ENCODE measurements around the gene FOXP2.
"Not testable (repeated sequence)": the region's sequence is repeated elsewhere in the genome, so short reads cannot be mapped to it uniquely, and the experiment has no call there.

The FOXP2 gene

GRCh38 chr7:114422507-114423501 lies 8.2 kb downstream of the FOXP2 start:
- no peak for DNase-seq (ENCODE audit: low read depth in 2 of 2)

GRCh38 chr7:114426382-114426781 lies 11.8 kb downstream of the FOXP2 start:
- DNase-seq (ENCODE audit: low read depth in 2 of 2): no peak

GRCh38 chr7:114426824-114427223 lies 12.2 kb downstream of the FOXP2 start:
- no peak for DNase-seq (ENCODE audit: low read depth in 2 of 2)

- no peak for DNase-seq (ENCODE audit: low read depth in 2 of 2)
These were observed 13.6 kb downstream of the FOXP2 start for GRCh38 chr7:114428211-114428610.

- no peak for DNase-seq (ENCODE audit: low read depth in 2 of 2)
These were observed 16.6 kb downstream of the FOXP2 start for GRCh38 chr7:114431189-114431588.

GRCh38 chr7:114432061-114432460 lies 17.4 kb downstream of the FOXP2 start:
- no peak for DNase-seq (ENCODE audit: low read depth in 2 of 2)

GRCh38 chr7:114432703-114433102 lies 18.1 kb downstream of the FOXP2 start:
- DNase-seq (ENCODE audit: low read depth in 2 of 2): no peak

- no peak for DNase-seq (ENCODE audit: low read depth in 2 of 2)
These were observed 25.0 kb downstream of the FOXP2 start for GRCh38 chr7:114439581-114439980.

GRCh38 chr7:114440927-114441326 lies 26.3 kb downstream of the FOXP2 start:
- not testable (repeated sequence) for DNase-seq (ENCODE audit: low read depth in 2 of 2)

GRCh38 chr7:114444196-114444595 lies 29.6 kb downstream of the FOXP2 start:
- DNase-seq (ENCODE audit: low read depth in 2 of 2): no peak

- DNase-seq (ENCODE audit: low read depth in 2 of 2): no peak
These were observed 35.8 kb downstream of the FOXP2 start for GRCh38 chr7:114450431-114450830.

GRCh38 chr7:114459574-114459973 lies 45.0 kb downstream of the FOXP2 start:
- DNase-seq (ENCODE audit: low read depth in 2 of 2): no peak

- DNase-seq (ENCODE audit: low read depth in 2 of 2): no peak
These were observed 45.4 kb downstream of the FOXP2 start for GRCh38 chr7:114460021-114460420.

GRCh38 chr7:114466917-114467316 lies 52.3 kb downstream of the FOXP2 start:
- no peak for DNase-seq (ENCODE audit: low read depth in 2 of 2)

- no peak for DNase-seq (ENCODE audit: low read depth in 2 of 2)
These were observed 54.2 kb downstream of the FOXP2 start for GRCh38 chr7:114468844-114469243.

GRCh38 chr7:114472896-114473512 lies 58.4 kb downstream of the FOXP2 start:
- DNase-seq (ENCODE audit: low read depth in 2 of 2): no peak

GRCh38 chr7:114478384-114478783 lies 63.8 kb downstream of the FOXP2 start:
- no peak for DNase-seq (ENCODE audit: low read depth in 2 of 2)

GRCh38 chr7:114481999-114482398 lies 67.4 kb downstream of the FOXP2 start:
- DNase-seq (ENCODE audit: low read depth in 2 of 2): no peak

- DNase-seq (ENCODE audit: low read depth in 2 of 2): no peak
These were observed 69.6 kb downstream of the FOXP2 start for GRCh38 chr7:114484226-114484625.

GRCh38 chr7:114487174-114487573 lies 72.6 kb downstream of the FOXP2 start:
- no peak for DNase-seq (ENCODE audit: low read depth in 2 of 2)

- no peak for DNase-seq (ENCODE audit: low read depth in 2 of 2)
These were observed 74.1 kb downstream of the FOXP2 start for GRCh38 chr7:114488696-114489095.

- not testable (repeated sequence) for DNase-seq (ENCODE audit: low read depth in 2 of 2)
These were observed 82.9 kb downstream of the FOXP2 start for GRCh38 chr7:114497491-114497890.

Measured in stimulated activated CD8-positive, alpha-beta memory T cell treated with anti-CD3 and anti-CD28 coated beads, Interleukin-15, amount 100 ng/mL, for 4 hours (primary cell).